ENCODE data around the gene SLC4A8.
"Not testable (repeated sequence)": the region's sequence is repeated elsewhere in the genome, so short reads cannot be mapped to it uniquely, and the experiment has no call there.

SLC4A8 gene

GRCh38 chr12:51430196-51430895 lies 5.7 kb downstream of the SLC4A8 start:
- DNase-seq (no peak), ATAC-seq (replicated peaks) (no peak)
- H3K36me3 Mint-ChIP-seq: peaks cover 0 to 1% of the 10 kb centered on the region in 2 donors
- peaks cover 24 to 34% of the 10 kb centered on the region in 2 donors for H3K4me1 Mint-ChIP-seq
- peaks cover 0 to 4% of the 10 kb centered on the region in 2 donors for H3K9me3 Mint-ChIP-seq
- no peak overlapping the region for H3K4me3 Mint-ChIP-seq
- H3K27ac Mint-ChIP-seq: peak overlapping the region; percentile 84
- H3K27me3 Mint-ChIP-seq: peaks cover 0 to 4% of the 10 kb centered on the region in 2 donors

GRCh38 chr12:51432921-51433320 lies 8.3 kb downstream of the SLC4A8 start:
- Mint-ChIP-seq H3K27me3 (peaks cover 0 to 4% of the 10 kb centered on the region in 2 donors), H3K9me3 (peaks cover 0 to 4% of the 10 kb centered on the region in 2 donors), H3K27ac (no peak overlapping the region), H3K4me1 (peaks cover 26 to 29% of the 10 kb centered on the region in 2 donors), H3K4me3 (no peak overlapping the region), H3K36me3 (peaks cover 0 to 1% of the 10 kb centered on the region in 2 donors)
- ATAC-seq (replicated peaks) (no peak), DNase-seq (no peak)

GRCh38 chr12:51434305-51434704 lies 9.7 kb downstream of the SLC4A8 start:
- Mint-ChIP-seq H3K4me3 (no peak overlapping the region), H3K27me3 (peaks cover 0 to 4% of the 10 kb centered on the region in 2 donors), H3K36me3 (peaks cover 0 to 3% of the 10 kb centered on the region in 2 donors), H3K4me1 (peaks cover 23 to 27% of the 10 kb centered on the region in 2 donors), H3K9me3 (peaks cover 0 to 4% of the 10 kb centered on the region in 2 donors), H3K27ac (no peak overlapping the region)
- ATAC-seq (replicated peaks) (no peak), DNase-seq (no peak)

GRCh38 chr12:51437431-51437830 lies 12.8 kb downstream of the SLC4A8 start:
- Mint-ChIP-seq H3K9me3 (no peaks in the 10 kb centered on the region), H3K27ac (no peak overlapping the region), H3K4me3 (no peak overlapping the region), H3K27me3 (no peaks in the 10 kb centered on the region), H3K4me1 (peaks cover 7 to 13% of the 10 kb centered on the region in 2 donors), H3K36me3 (peaks cover 2 to 6% of the 10 kb centered on the region in 2 donors)
- ATAC-seq (replicated peaks) (no peak), DNase-seq (no peak)

- DNase-seq: no peak
- no peak for ATAC-seq (replicated peaks)
- H3K4me3 Mint-ChIP-seq: no peak overlapping the region
- peaks cover 3 to 5% of the 10 kb centered on the region in 2 donors for H3K4me1 Mint-ChIP-seq
- no peaks in the 10 kb centered on the region for H3K9me3 Mint-ChIP-seq
- H3K36me3 Mint-ChIP-seq: peaks cover 2 to 6% of the 10 kb centered on the region in 2 donors
- H3K27ac Mint-ChIP-seq: no peak overlapping the region
- H3K27me3 Mint-ChIP-seq: no peaks in the 10 kb centered on the region
Observed at GRCh38 chr12:51439330-51439729, 14.7 kb downstream of the SLC4A8 start.

- no peak for ATAC-seq (replicated peaks)
- DNase-seq: no peak
- no peak overlapping the region for H3K27ac Mint-ChIP-seq
- H3K4me1 Mint-ChIP-seq: peaks cover 3 to 5% of the 10 kb centered on the region in 2 donors
- H3K9me3 Mint-ChIP-seq: no peaks in the 10 kb centered on the region
- no peak overlapping the region for H3K4me3 Mint-ChIP-seq
- H3K36me3 Mint-ChIP-seq: peaks cover 2 to 6% of the 10 kb centered on the region in 2 donors
- no peaks in the 10 kb centered on the region for H3K27me3 Mint-ChIP-seq
Observed at GRCh38 chr12:51441583-51441982, 17.0 kb downstream of the SLC4A8 start.

- Mint-ChIP-seq H3K9me3 (no peaks in the 10 kb centered on the region), H3K27me3 (no peaks in the 10 kb centered on the region), H3K4me3 (no peak overlapping the region), H3K4me1 (peaks cover 3 to 5% of the 10 kb centered on the region in 2 donors), H3K36me3 (peaks cover 2 to 7% of the 10 kb centered on the region in 2 donors), H3K27ac (no peak overlapping the region)
- no peak for ATAC-seq (replicated peaks)
- DNase-seq: no peak
Observed at GRCh38 chr12:51442324-51442723, 17.7 kb downstream of the SLC4A8 start.

GRCh38 chr12:51443573-51443972 lies 18.9 kb downstream of the SLC4A8 start:
- Mint-ChIP-seq H3K27ac (no peak overlapping the region), H3K36me3 (peaks cover 2 to 9% of the 10 kb centered on the region in 2 donors), H3K9me3 (no peaks in the 10 kb centered on the region), H3K4me3 (no peak overlapping the region), H3K27me3 (no peaks in the 10 kb centered on the region), H3K4me1 (peaks cover 3 to 9% of the 10 kb centered on the region in 2 donors)
- ATAC-seq (replicated peaks) (no peak), DNase-seq (no peak)

GRCh38 chr12:51448618-51449256 lies 24.1 kb downstream of the SLC4A8 start:
- ATAC-seq (replicated peaks): peak; percentile 29 to 34

GRCh38 chr12:51449580-51450246 lies 25.1 kb downstream of the SLC4A8 start:
- no peak for DNase-seq
- H3K4me1 Mint-ChIP-seq: peaks cover 6 to 7% of the 10 kb centered on the region in 2 donors

More at GRCh38 chr12:51448618-51449256, 24.1 kb downstream of the SLC4A8 start:
- peaks cover 6 to 7% of the 10 kb centered on the region in 2 donors for H3K4me1 Mint-ChIP-seq
- no peak overlapping the region for H3K27ac Mint-ChIP-seq
- H3K9me3 Mint-ChIP-seq: no peaks in the 10 kb centered on the region
- no peaks in the 10 kb centered on the region for H3K27me3 Mint-ChIP-seq
- DNase-seq: no peak
- H3K36me3 Mint-ChIP-seq: peaks cover 9 to 10% of the 10 kb centered on the region in 2 donors
- H3K4me3 Mint-ChIP-seq: no peak overlapping the region

GRCh38 chr12:51450333-51450732 lies 25.7 kb downstream of the SLC4A8 start:
- Mint-ChIP-seq H3K36me3 (peaks cover 9 to 12% of the 10 kb centered on the region in 2 donors), H3K9me3 (no peaks in the 10 kb centered on the region), H3K27me3 (no peaks in the 10 kb centered on the region), H3K27ac (no peak overlapping the region), H3K4me3 (no peak overlapping the region), H3K4me1 (peaks cover 6 to 7% of the 10 kb centered on the region in 2 donors)
- ATAC-seq (replicated peaks): no peak
- DNase-seq: no peak

More at GRCh38 chr12:51449580-51450246, 25.1 kb downstream of the SLC4A8 start:
- no peaks in the 10 kb centered on the region for H3K9me3 Mint-ChIP-seq
- H3K36me3 Mint-ChIP-seq: peaks cover 9 to 12% of the 10 kb centered on the region in 2 donors
- H3K27ac Mint-ChIP-seq: no peak overlapping the region
- no peak overlapping the region for H3K4me3 Mint-ChIP-seq
- no peak for ATAC-seq (replicated peaks)
- H3K27me3 Mint-ChIP-seq: no peaks in the 10 kb centered on the region

- peaks cover 9 to 12% of the 10 kb centered on the region in 2 donors for H3K36me3 Mint-ChIP-seq
- DNase-seq (no peak), ATAC-seq (replicated peaks) (no peak)
- peaks cover 6 to 7% of the 10 kb centered on the region in 2 donors for H3K4me1 Mint-ChIP-seq
- H3K4me3 Mint-ChIP-seq: no peak overlapping the region
- no peaks in the 10 kb centered on the region for H3K27me3 Mint-ChIP-seq
- H3K27ac Mint-ChIP-seq: no peak overlapping the region
- no peaks in the 10 kb centered on the region for H3K9me3 Mint-ChIP-seq
Observed at GRCh38 chr12:51450806-51451205, 26.2 kb downstream of the SLC4A8 start.

GRCh38 chr12:51454016-51454415 lies 29.4 kb downstream of the SLC4A8 start:
- not testable (repeated sequence) for H3K27ac Mint-ChIP-seq; H3K9me3 Mint-ChIP-seq; H3K4me3 Mint-ChIP-seq; DNase-seq; ATAC-seq (replicated peaks); H3K27me3 Mint-ChIP-seq; H3K4me1 Mint-ChIP-seq
- peaks cover 11 to 24% of the 10 kb centered on the region in 2 donors for H3K36me3 Mint-ChIP-seq

- not testable (repeated sequence) for H3K9me3 Mint-ChIP-seq; H3K27me3 Mint-ChIP-seq; H3K27ac Mint-ChIP-seq; DNase-seq; H3K4me3 Mint-ChIP-seq; ATAC-seq (replicated peaks); H3K4me1 Mint-ChIP-seq
- H3K36me3 Mint-ChIP-seq: peaks cover 11 to 27% of the 10 kb centered on the region in 2 donors
Observed at GRCh38 chr12:51455050-51455449, 30.4 kb downstream of the SLC4A8 start.

Data from stimulated activated naive B cell treated with anti-CD40 and anti-IgM and Interleukin-4, amounts not matched to agents 10 μg/mL and 1 μg/mL and 100 μg/mL, for 72 hours (primary cell).